PFSK-1 (cell line): ENCODE results near the gene TNNI3.

Experiments used
- FOXP2 ChIP-seq: optimal IDR thresholded peaks from 2 replicates; pipeline ENCODE3; 2011; ENCODE audit warnings: borderline replicate concordance, control low read depth, inconsistent platforms; ENCODE audit not compliant: insufficient read depth; ENCODE audit errors: extremely low read length, extremely low read depth
- POLR2AphosphoS5 ChIP-seq: IDR thresholded peaks from 2 replicates; pipeline ENCODE4 v1.6.1; 2012; ENCODE audit warnings: low read depth, mild to moderate bottlenecking, control low read depth, low read length, moderate library complexity
- SIN3A ChIP-seq: IDR thresholded peaks from 2 replicates; pipeline ENCODE4 v1.6.1; 2012; ENCODE audit warnings: mild to moderate bottlenecking, low read length, moderate library complexity, borderline replicate concordance; ENCODE audit not compliant: insufficient read depth
- TAF1 ChIP-seq: IDR thresholded peaks from 2 replicates; pipeline ENCODE4 v1.6.1; 2012; ENCODE audit warnings: low read length, control low read depth, borderline replicate concordance; ENCODE audit not compliant: insufficient read depth
- TF ChIP-seq, protein P1 (sequence below), 2 experiments: IDR thresholded peaks; 2 replicates each; pipeline versions ENCODE4 v1.6.1 to v1.8.0; 2011 to 2012; ENCODE audit warnings: low read depth in 2 of 2, low read length in 2 of 2, control low read depth in 1 of 2, inconsistent platforms in 1 of 2, mild to moderate bottlenecking in 1 of 2, moderate library complexity in 1 of 2; ENCODE audit not compliant: insufficient read depth in 1 of 2

DNA sequence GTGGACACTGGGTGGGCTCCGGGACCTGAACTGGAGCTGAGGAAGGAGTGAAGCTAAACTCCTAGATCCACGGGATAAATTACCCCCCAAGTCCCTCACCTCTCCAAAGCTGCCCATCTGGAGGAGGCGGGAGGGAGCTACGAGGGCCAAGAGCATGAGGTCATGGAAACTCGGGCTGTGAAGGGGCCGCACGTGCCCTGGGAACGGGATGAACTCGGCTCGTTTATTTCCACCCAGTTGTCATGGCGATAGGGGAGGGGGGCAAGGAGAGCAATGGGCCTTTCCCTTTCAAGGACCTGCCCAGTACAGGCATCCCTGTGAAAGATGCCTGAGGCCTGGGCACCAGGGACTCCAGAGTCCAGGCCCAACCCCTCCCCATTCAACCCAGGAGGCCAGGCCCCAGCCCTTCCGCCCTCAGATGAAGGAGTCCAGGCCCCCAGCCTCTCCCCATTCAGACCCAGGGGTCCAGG, 43.9 kb downstream of the TNNI3 start:
- TF ChIP-seq, protein P1, sequence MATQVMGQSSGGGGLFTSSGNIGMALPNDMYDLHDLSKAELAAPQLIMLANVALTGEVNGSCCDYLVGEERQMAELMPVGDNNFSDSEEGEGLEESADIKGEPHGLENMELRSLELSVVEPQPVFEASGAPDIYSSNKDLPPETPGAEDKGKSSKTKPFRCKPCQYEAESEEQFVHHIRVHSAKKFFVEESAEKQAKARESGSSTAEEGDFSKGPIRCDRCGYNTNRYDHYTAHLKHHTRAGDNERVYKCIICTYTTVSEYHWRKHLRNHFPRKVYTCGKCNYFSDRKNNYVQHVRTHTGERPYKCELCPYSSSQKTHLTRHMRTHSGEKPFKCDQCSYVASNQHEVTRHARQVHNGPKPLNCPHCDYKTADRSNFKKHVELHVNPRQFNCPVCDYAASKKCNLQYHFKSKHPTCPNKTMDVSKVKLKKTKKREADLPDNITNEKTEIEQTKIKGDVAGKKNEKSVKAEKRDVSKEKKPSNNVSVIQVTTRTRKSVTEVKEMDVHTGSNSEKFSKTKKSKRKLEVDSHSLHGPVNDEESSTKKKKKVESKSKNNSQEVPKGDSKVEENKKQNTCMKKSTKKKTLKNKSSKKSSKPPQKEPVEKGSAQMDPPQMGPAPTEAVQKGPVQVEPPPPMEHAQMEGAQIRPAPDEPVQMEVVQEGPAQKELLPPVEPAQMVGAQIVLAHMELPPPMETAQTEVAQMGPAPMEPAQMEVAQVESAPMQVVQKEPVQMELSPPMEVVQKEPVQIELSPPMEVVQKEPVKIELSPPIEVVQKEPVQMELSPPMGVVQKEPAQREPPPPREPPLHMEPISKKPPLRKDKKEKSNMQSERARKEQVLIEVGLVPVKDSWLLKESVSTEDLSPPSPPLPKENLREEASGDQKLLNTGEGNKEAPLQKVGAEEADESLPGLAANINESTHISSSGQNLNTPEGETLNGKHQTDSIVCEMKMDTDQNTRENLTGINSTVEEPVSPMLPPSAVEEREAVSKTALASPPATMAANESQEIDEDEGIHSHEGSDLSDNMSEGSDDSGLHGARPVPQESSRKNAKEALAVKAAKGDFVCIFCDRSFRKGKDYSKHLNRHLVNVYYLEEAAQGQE (IDR thresholded peaks at IDR 0.05; ENCODE audit: insufficient read depth in 1 of 2, low read depth in 2 of 2, low read length in 2 of 2) = no peak
- no peak for TF ChIP-seq POLR2AphosphoS5
- TF ChIP-seq TAF1 = no peak
- TF ChIP-seq SIN3A = no peak
- no peak for TF ChIP-seq FOXP2
